Neural cell (in vitro differentiated cells): ENCODE data around the gene KLK7. TPM values are rescaled to one million over a fixed set of nuclear protein-coding genes. Genes with fewer than 3 reads are reported as not detected.

ENCODE experiments used
- H2AFZ ChIP-seq: fragments of 200-600, 300-800 bp; sonication (generic), shearing (Covaris generic); 2 replicates; pipeline ENCODE4 v1.6.0; 2014; ENCODE audit warnings: low read depth, mild to moderate bottlenecking, antibody characterized with exemption, low read length, moderate library complexity
- H3F3A ChIP-seq: fragments of 200-600 bp; shearing (Covaris generic); 2 replicates; pipeline ENCODE4 v1.6.1; 2016; ENCODE audit warnings: mild to moderate bottlenecking, moderate library complexity, mixed read lengths, antibody characterized with exemption, low read length; ENCODE audit not compliant: insufficient read depth, poor library complexity, severe bottlenecking
- H3K27ac ChIP-seq: fragments of 200-600, 300-800 bp; sonication (generic), shearing (Covaris generic); 2 replicates; pipeline ENCODE4 v1.5.1; 2014; ENCODE audit warnings: mild to moderate bottlenecking, low read length, moderate library complexity
- H3K27me3 ChIP-seq: fragments of 300-800, 200-600 bp; sonication (generic), shearing (Covaris generic); 2 replicates; pipeline ENCODE4 v1.6.0; 2014; ENCODE audit warnings: mild to moderate bottlenecking, low read depth, low read length, moderate library complexity; ENCODE audit not compliant: insufficient read depth
- H3K36me3 ChIP-seq: fragments of 300-800, 200-600 bp; sonication (generic), shearing (Covaris generic); 2 replicates; pipeline ENCODE4 v1.5.1; 2014; ENCODE audit warnings: mild to moderate bottlenecking, antibody characterized with exemption, low read length, moderate library complexity; ENCODE audit not compliant: insufficient read depth
- H3K4me2 ChIP-seq: fragments of 300-800, 200-600 bp; sonication (generic), shearing (Covaris generic); 2 replicates; pipeline ENCODE4 v1.6.0; 2014; ENCODE audit warnings: mild to moderate bottlenecking, low read length
- H3K4me3 ChIP-seq: fragments of 300-800, 200-600 bp; sonication (generic), shearing (Covaris generic); 2 replicates; pipeline ENCODE4 v1.5.1; 2014; ENCODE audit warnings: mild to moderate bottlenecking, low read length, moderate library complexity
- H3K79me2 ChIP-seq: fragments of 200-600 bp; shearing (Covaris generic); replicated peaks from 2 replicates; pipeline ENCODE4 v1.6.0; 2014; ENCODE audit warnings: mild to moderate bottlenecking, low read length, moderate library complexity; ENCODE audit not compliant: insufficient read depth
- H3K9ac ChIP-seq: fragments of 300-800, 200-600 bp; sonication (generic), shearing (Covaris generic); 2 replicates; pipeline ENCODE4 v1.6.1; 2016; ENCODE audit warnings: mild to moderate bottlenecking, low read length, mixed read lengths
- H3K9me2 ChIP-seq: fragments of 200-600 bp; shearing (Covaris generic); 2 replicates; pipeline ENCODE4 v1.6.1; 2016; ENCODE audit warnings: mild to moderate bottlenecking, low read length, mixed read lengths; ENCODE audit not compliant: insufficient read depth
- H3K9me3 ChIP-seq: fragments of 200-600, 300-800 bp; sonication (generic), shearing (Covaris generic); 2 replicates; pipeline ENCODE4 v1.6.1; 2016; ENCODE audit warnings: mild to moderate bottlenecking, mixed run types, low read length, moderate library complexity, mixed read lengths
- H4K20me1 ChIP-seq: fragments of 200-600 bp; shearing (Covaris generic); 2 replicates; pipeline ENCODE4 v1.6.1; 2016; ENCODE audit warnings: mild to moderate bottlenecking, mixed run types; ENCODE audit not compliant: insufficient read depth
- EP300 ChIP-seq: fragments of 450-650 bp; conservative IDR thresholded peaks from 2 replicates; pipeline ENCODE4 v1.6.1; 2014; ENCODE audit warnings: antibody characterized with exemption, mild to moderate bottlenecking, moderate library complexity; ENCODE audit not compliant: poor library complexity, severe bottlenecking
- EZH2 ChIP-seq: fragments of 200-600, 300-800 bp; shearing (Covaris generic), sonication (generic); IDR thresholded peaks from 2 replicates; pipeline ENCODE4 v1.6.1; 2014; ENCODE audit warnings: antibody characterized with exemption, low read length, borderline replicate concordance, mild to moderate bottlenecking; ENCODE audit not compliant: insufficient read depth, poor library complexity, severe bottlenecking
- MXI1 ChIP-seq: fragments of 450-650 bp; conservative IDR thresholded peaks from 2 replicates; pipeline ENCODE4 v1.6.1; 2014; ENCODE audit warnings: antibody characterized with exemption, mild to moderate bottlenecking; ENCODE audit not compliant: poor library complexity, severe bottlenecking
- POLR2AphosphoS5 ChIP-seq: IDR thresholded peaks from 2 replicates; pipeline ENCODE4 v1.6.1; 2012
- RAD21 ChIP-seq: fragments of 450-650 bp; conservative IDR thresholded peaks from 2 replicates; pipeline ENCODE4 v1.6.1; 2014; ENCODE audit warnings: antibody characterized with exemption, mild to moderate bottlenecking, moderate library complexity
- SMC3 ChIP-seq: fragments of 450-650 bp; conservative IDR thresholded peaks from 2 replicates; pipeline ENCODE4 v1.6.1; 2014; ENCODE audit warnings: antibody characterized with exemption, mild to moderate bottlenecking, moderate library complexity; ENCODE audit not compliant: poor library complexity
- TAF1 ChIP-seq: IDR thresholded peaks from 2 replicates; pipeline ENCODE4 v1.6.1; 2012; ENCODE audit warnings: low read depth
- polyA minus RNA-seq: library from RNA; depleted of rRNA, polyadenylated mRNA; stranded (reverse); fragments of >200 nt; gene quantifications from 2 replicates; pipeline ENCODE4 v1.2.3, GENCODE V29; 2014
- polyA plus RNA-seq: library from polyadenylated mRNA; depleted of rRNA; stranded (reverse); fragments of >200 nt; gene quantifications from 2 replicates; pipeline ENCODE4 v1.2.3, GENCODE V29; 2014
- TF ChIP-seq, protein P1 (sequence below): fragments of 450-650 bp; IDR thresholded peaks from 2 replicates; pipeline ENCODE4 v1.5.1; 2014; ENCODE audit warnings: antibody characterized with exemption, mild to moderate bottlenecking, moderate library complexity; ENCODE audit not compliant: poor library complexity, severe bottlenecking
- TF ChIP-seq, protein P2 (sequence below): IDR thresholded peaks from 2 replicates; pipeline ENCODE4 v1.6.1; 2012; ENCODE audit warnings: borderline replicate concordance

KLK7 gene
- polyA plus RNA-seq (not detected in 2 replicates), polyA minus RNA-seq (not detected in 2 replicates)

DNA sequence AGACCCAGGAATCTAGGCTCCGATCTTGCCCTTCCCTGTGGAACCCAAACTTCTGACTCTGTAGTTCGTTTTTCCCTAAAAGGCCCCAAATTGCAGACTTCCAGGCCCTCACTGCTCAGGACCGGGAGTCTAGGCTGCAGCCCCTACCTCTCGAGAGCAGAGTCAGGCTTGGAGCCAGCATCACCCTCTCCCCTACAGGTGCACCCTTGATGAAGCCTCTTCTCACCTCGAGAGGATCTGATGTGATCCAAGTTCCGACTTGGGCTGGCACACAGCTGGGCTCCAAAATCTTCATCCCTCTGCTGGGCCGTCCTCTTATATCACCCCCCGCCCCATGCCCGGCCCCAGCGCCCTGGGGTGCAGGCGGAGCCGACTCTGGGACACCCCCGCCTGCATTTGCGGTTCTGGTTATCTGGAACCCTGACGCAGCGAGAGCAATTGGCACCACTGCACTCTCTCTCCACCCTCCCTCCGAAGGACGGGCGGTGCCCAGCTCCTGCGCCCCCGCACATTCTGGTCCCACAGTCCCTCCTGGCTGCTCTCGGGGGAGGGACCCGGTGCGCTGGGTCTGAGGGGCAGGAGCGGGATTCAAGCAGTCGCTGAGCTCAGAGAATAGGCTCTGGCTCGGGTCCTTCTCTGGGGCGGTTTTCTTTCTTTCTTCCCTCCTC lies at the start of gene KLK7:
TSS of gene KLK7 (minus strand) at position 293 of the 668 bp plus-strand sequence. CDS start 1,518 bp downstream, outside the sequence.
- no peaks in the 10 kb centered on the region for H3K36me3 ChIP-seq
- H3F3A ChIP-seq = no peaks in the 10 kb centered on the region
- TF ChIP-seq POLR2AphosphoS5 (no peak), RAD21 (no peak), EP300 (no peak), EZH2 (no peak), SMC3 (no peak), TAF1 (no peak), MXI1 (no peak)
- TF ChIP-seq, protein P1, sequence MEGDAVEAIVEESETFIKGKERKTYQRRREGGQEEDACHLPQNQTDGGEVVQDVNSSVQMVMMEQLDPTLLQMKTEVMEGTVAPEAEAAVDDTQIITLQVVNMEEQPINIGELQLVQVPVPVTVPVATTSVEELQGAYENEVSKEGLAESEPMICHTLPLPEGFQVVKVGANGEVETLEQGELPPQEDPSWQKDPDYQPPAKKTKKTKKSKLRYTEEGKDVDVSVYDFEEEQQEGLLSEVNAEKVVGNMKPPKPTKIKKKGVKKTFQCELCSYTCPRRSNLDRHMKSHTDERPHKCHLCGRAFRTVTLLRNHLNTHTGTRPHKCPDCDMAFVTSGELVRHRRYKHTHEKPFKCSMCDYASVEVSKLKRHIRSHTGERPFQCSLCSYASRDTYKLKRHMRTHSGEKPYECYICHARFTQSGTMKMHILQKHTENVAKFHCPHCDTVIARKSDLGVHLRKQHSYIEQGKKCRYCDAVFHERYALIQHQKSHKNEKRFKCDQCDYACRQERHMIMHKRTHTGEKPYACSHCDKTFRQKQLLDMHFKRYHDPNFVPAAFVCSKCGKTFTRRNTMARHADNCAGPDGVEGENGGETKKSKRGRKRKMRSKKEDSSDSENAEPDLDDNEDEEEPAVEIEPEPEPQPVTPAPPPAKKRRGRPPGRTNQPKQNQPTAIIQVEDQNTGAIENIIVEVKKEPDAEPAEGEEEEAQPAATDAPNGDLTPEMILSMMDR = no peak
- TF ChIP-seq, protein P2, sequence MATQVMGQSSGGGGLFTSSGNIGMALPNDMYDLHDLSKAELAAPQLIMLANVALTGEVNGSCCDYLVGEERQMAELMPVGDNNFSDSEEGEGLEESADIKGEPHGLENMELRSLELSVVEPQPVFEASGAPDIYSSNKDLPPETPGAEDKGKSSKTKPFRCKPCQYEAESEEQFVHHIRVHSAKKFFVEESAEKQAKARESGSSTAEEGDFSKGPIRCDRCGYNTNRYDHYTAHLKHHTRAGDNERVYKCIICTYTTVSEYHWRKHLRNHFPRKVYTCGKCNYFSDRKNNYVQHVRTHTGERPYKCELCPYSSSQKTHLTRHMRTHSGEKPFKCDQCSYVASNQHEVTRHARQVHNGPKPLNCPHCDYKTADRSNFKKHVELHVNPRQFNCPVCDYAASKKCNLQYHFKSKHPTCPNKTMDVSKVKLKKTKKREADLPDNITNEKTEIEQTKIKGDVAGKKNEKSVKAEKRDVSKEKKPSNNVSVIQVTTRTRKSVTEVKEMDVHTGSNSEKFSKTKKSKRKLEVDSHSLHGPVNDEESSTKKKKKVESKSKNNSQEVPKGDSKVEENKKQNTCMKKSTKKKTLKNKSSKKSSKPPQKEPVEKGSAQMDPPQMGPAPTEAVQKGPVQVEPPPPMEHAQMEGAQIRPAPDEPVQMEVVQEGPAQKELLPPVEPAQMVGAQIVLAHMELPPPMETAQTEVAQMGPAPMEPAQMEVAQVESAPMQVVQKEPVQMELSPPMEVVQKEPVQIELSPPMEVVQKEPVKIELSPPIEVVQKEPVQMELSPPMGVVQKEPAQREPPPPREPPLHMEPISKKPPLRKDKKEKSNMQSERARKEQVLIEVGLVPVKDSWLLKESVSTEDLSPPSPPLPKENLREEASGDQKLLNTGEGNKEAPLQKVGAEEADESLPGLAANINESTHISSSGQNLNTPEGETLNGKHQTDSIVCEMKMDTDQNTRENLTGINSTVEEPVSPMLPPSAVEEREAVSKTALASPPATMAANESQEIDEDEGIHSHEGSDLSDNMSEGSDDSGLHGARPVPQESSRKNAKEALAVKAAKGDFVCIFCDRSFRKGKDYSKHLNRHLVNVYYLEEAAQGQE = no peak
- H2AFZ ChIP-seq = no peak within 1 kb of the TSS
- H3K9ac ChIP-seq = no peak within 1 kb of the TSS
- no peaks in the 10 kb centered on the region for H3K9me3 ChIP-seq
- no peaks in the 10 kb centered on the region for H4K20me1 ChIP-seq
- H3K9me2 ChIP-seq = no peaks in the 10 kb centered on the region
- H3K4me2 ChIP-seq = no peak within 1 kb of the TSS
- no peaks in the 10 kb centered on the region for H3K27me3 ChIP-seq
- H3K4me3 ChIP-seq = no peak within 1 kb of the TSS
- H3K79me2 ChIP-seq = no peaks in the 10 kb centered on the region
- H3K27ac ChIP-seq = no peak within 1 kb of the TSS

DNA sequence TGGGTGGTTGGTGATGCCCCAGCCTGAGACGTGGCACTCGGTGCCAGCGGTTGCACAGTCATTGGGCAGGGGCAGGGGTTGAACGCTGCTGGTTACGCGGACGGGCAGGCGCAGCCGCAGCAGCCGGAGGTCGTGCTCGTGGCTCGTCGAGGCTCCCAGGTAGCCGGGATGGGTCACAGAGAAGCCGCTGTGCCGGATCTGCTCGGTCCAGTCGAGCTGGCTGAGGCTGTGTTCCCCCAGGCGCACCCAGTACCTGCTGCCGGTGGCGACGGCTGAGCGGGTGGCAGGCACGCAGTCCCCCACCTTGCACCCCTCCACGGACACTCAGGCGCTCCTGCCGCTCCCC lies 48.1 kb upstream of the KLK7 start:
- H2AFZ ChIP-seq = no peak overlapping the region
- no peaks in the 10 kb centered on the region for H4K20me1 ChIP-seq
- no peaks in the 10 kb centered on the region for H3K79me2 ChIP-seq
- H3F3A ChIP-seq = no peaks in the 10 kb centered on the region
- H3K4me3 ChIP-seq = no peak overlapping the region
- H3K36me3 ChIP-seq = no peaks in the 10 kb centered on the region
- H3K27me3 ChIP-seq = no peaks in the 10 kb centered on the region
- no peaks in the 10 kb centered on the region for H3K9me2 ChIP-seq
- no peak overlapping the region for H3K27ac ChIP-seq
- H3K9ac ChIP-seq = no peak overlapping the region
- H3K4me2 ChIP-seq = no peak overlapping the region
- H3K9me3 ChIP-seq = no peaks in the 10 kb centered on the region
- TF ChIP-seq SMC3 (no peak), EZH2 (no peak), MXI1 (no peak), EP300 (no peak), TAF1 (no peak), RAD21 (no peak), POLR2AphosphoS5 (no peak)
- TF ChIP-seq, protein P2 = no peak
- TF ChIP-seq, protein P1 = no peak
